Right lobe of liver (tissue), 6 donors: ENCODE data around the gene RESF1. TPM values are rescaled to one million over a fixed set of nuclear protein-coding genes. Genes with fewer than 3 reads are reported as not detected.
A peak's percentile ranks its signal among the peaks of the same experiment; 100 is the strongest.

Experiments
- ATAC-seq, 4 donors: fragments of 200-7000 bp; cut with Tn5 transposase; one replicate each; pipeline ENCODE4 v1.9.1; 2020; ENCODE audit warnings: mild to moderate bottlenecking in 4 of 4, moderate library complexity in 4 of 4
- DNase-seq, 3 donors: peaks; one replicate each; pipeline ENCODE4 v3.0.0-alpha.2; 2020
- H3K27ac ChIP-seq, 3 donors: fragments of 200-600 bp; one replicate each; pipeline ENCODE4 v1.8.0; 2022
- H3K27me3 ChIP-seq, 2 donors: fragments of 200-600 bp; one replicate each; pipeline ENCODE4 v1.8.0; 2022
- H3K36me3 ChIP-seq, 4 donors: fragments of 200-600 bp; sonication (generic) in 1 of 4; one replicate each; pipeline versions ENCODE4 v1.5.1 to v1.8.0; 2017 to 2022; ENCODE audit warnings: control low read depth in 1 of 4
- H3K4me1 ChIP-seq, 4 donors: fragments of 200-600 bp; sonication (generic) in 1 of 4; one replicate each; pipeline versions ENCODE4 v1.5.1 to v1.8.0; 2017 to 2022; ENCODE audit warnings: control low read depth in 1 of 4
- H3K4me3 ChIP-seq, 3 donors: fragments of 200-600 bp; one replicate each; pipeline ENCODE4 v1.8.0; 2022
- H3K9me3 ChIP-seq, 4 donors: fragments of 200-600 bp; sonication (generic) in 1 of 4; one replicate each; pipeline versions ENCODE4 v1.5.1 to v1.8.0; 2017 to 2022; ENCODE audit warnings: control low read depth in 1 of 4
- CTCF ChIP-seq, 4 donors: fragments of 200-600 bp in 3 of 4; fragments of 450-650 bp in 1 of 4; IDR thresholded peaks; one replicate each; pipeline versions ENCODE4 v1.5.1 to v1.8.0; 2016 to 2022; ENCODE audit warnings: antibody characterized with exemption in 4 of 4, mild to moderate bottlenecking in 2 of 4
- POLR2A ChIP-seq: fragments of 450-650 bp; IDR thresholded peaks from one replicate; pipeline ENCODE4 v1.6.1; 2017; ENCODE audit warnings: antibody characterized with exemption, mild to moderate bottlenecking
- WGBS: methylation state at CpG from one replicate; pipeline ENCODE4 v1.1.6; 2018; ENCODE audit warnings: low coverage, low lambda C conversion rate; ENCODE audit not compliant: insufficient coverage; ENCODE audit errors: missing lambda C conversion rate; 5-methylcytosine and 5-hydroxymethylcytosine counted together
- intact Hi-C, 2 donors: fragments of 100-400 bp; cut with DNase I; formaldehyde crosslinking; loops; one replicate each; pipeline versions ENCODE4 v1.11.2 to v1.14.1; 2022
- total RNA-seq, 6 experiments: library from RNA; depleted of rRNA in 2 of 6; stranded (reverse); fragments of >200 nt in 2 of 6; fragmentation: NEBNext Ultra II Directional in 3 of 6; extraction: Animal tissue kit (Norgen Biotek cat#: 25700) in 3 of 6; gene quantifications; one replicate each; pipeline versions ENCODE4 v1.1.0 to v1.2.4, GENCODE V29; 2016 to 2023
- donor health status: DM: no; HTN: yes; CAD: no.
- donor health status: DM: no; HTN: no; CAD: no.
- donor health status: DM: no; HTN: no; CAD: no.
- donor health status: DM: no; HTN: yes; CAD: no.
- donor health status: DM: no; HTN: yes; CAD: no.

RESF1 gene
- total RNA-seq, 6 experiments from 2014 or later, result 24.0 to 62.5 (median 42.8) TPM

- Histone ChIP-seq H3K36me3 (peaks cover 0 to 43% (median 18%) of the 10 kb centered on the region in 4 donors), H3K9me3 (no peaks in the 10 kb centered on the region), H3K4me3 (no peak overlapping the region), H3K4me1 (peaks cover 0 to 29% (median 14%) of the 10 kb centered on the region in 4 donors), H3K27ac (no peak overlapping the region), H3K27me3 (no peaks in the 10 kb centered on the region)
- TF ChIP-seq POLR2A (no peak), CTCF (IDR thresholded peaks at IDR 0.05) (no peak)
- intact Hi-C loops, result no loop called here
- ATAC-seq (peak in 1 of 4 donors; percentile 41), DNase-seq (no peak)
These were observed 11.0 kb downstream of the RESF1 start for GRCh38 chr12:31970199-31970598.

DNA sequence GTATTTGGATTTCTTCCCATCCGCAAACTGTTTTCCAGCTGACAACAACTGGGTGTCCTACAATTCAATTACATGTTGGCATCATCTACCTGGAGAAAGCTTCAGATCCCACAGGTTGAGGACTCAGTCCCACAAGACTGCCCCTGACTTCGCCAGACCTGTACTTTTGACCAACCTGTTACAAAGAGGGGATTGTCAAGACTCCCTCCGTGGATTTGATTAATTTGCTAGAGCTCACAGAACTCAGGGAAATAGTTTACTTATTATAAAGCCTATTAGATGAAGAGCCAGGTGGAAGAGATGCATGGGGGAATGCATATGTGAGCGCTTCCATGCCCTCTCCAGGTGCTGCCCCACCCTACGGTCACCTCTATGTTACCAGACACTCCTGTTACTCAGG lies 14.6 kb downstream of the RESF1 start:
- Histone ChIP-seq H3K36me3 (peaks cover 0 to 43% (median 23%) of the 10 kb centered on the region in 4 donors), H3K27ac (no peak overlapping the region), H3K4me1 (no peaks in the 10 kb centered on the region), H3K27me3 (no peaks in the 10 kb centered on the region), H3K4me3 (no peak overlapping the region), H3K9me3 (no peaks in the 10 kb centered on the region)
- 94% methylated on average over 3 of the region's 5 CpGs for WGBS
- intact Hi-C loops, result no loop called here
- TF ChIP-seq POLR2A (no peak), CTCF (IDR thresholded peaks at IDR 0.05) (no peak)
- DNase-seq (no peak), ATAC-seq (no peak)

- H3K36me3 ChIP-seq, result peaks cover 0 to 43% (median 28%) of the 10 kb centered on the region in 4 donors
These were observed 15.5 kb downstream of the RESF1 start for GRCh38 chr12:31974673-31975072.

DNA sequence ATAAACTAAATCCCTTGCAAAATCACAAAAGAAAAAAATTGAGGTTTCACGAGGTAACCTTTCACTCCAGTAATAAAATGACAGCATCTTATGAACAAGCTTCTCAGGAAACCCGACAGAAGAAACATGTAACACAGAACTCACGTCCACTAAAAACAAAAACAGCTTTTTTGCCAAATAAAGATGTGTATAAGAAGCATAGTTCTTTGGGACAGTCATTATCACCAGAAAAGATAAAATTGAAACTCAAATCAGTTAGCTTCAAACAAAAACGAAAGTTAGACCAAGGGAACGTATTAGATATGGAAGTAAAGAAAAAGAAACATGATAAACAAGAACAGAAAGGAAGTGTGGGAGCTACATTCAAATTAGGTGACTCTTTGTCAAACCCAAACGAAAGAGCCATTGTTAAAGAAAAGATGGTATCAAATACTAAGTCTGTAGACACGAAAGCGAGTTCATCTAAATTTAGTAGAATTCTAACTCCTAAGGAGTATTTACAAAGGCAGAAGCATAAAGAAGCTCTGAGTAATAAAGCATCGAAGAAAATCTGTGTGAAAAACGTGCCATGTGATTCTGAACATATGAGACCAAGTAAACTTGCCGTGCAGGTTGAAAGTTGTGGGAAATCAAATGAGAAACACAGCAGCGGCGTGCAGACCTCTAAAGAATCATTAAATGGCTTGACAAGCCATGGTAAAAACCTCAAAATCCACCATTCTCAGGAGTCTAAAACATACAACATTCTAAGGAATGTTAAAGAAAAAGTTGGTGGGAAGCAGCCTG lies 25.8 kb downstream of the RESF1 start:
- H3K27me3 ChIP-seq, result no peaks in the 10 kb centered on the region
- TF ChIP-seq CTCF (IDR thresholded peaks at IDR 0.05), result no peak
- no peak for TF ChIP-seq POLR2A
- H3K4me3 ChIP-seq, result no peak overlapping the region
- ATAC-seq, result no peak
- H3K4me1 ChIP-seq, result peaks cover 0 to 22% (median 3%) of the 10 kb centered on the region in 4 donors
- DNase-seq, result no peak
- H3K27ac ChIP-seq, result no peak overlapping the region
- peaks cover 0 to 8% (median 0%) of the 10 kb centered on the region in 4 donors for H3K9me3 ChIP-seq
- intact Hi-C loops, result no loop called here
- peaks cover 0 to 27% (median 15%) of the 10 kb centered on the region in 4 donors for H3K36me3 ChIP-seq
- WGBS, result 84% methylated on average over 12 of the region's 13 CpGs

More at GRCh38 chr12:31974673-31975072, 15.5 kb downstream of the RESF1 start:
- intact Hi-C loops, result no loop called here
- no peaks in the 10 kb centered on the region for H3K9me3 ChIP-seq
- WGBS, result 94% methylated on average over 5 of the region's 5 CpGs
- H3K4me3 ChIP-seq, result no peak overlapping the region
- no peaks in the 10 kb centered on the region for H3K27me3 ChIP-seq
- no peak for ATAC-seq
- DNase-seq, result no peak
- TF ChIP-seq CTCF (IDR thresholded peaks at IDR 0.05) (no peak), POLR2A (no peak)
- no peaks in the 10 kb centered on the region for H3K4me1 ChIP-seq
- no peak overlapping the region for H3K27ac ChIP-seq
